SK-N-SH treated with all-trans-retinoic acid at 6 μM for 48 hours (cell line): ENCODE data around the gene TMEM217.

Experiments
- CREB5 ChIP-seq: fragments of 250-450 bp; sonication (Bioruptor Pico); IDR thresholded peaks from 2 replicates; pipeline ENCODE4 v1.5.1; 2020; ENCODE audit warnings: low read depth, mild to moderate bottlenecking, moderate library complexity
- GLIS3 ChIP-seq: fragments of 250-450 bp; sonication (Bioruptor Pico); IDR thresholded peaks from 2 replicates; pipeline ENCODE4 v1.5.0; 2020; ENCODE audit warnings: mild to moderate bottlenecking, moderate library complexity
- ISL1 ChIP-seq: fragments of 250-450 bp; sonication (Bioruptor Pico); IDR thresholded peaks from 2 replicates; pipeline ENCODE4 v2.1.2; 2022; ENCODE audit warnings: mild to moderate bottlenecking, moderate library complexity
- TSHZ2 ChIP-seq: fragments of 250-450 bp; sonication (Bioruptor Pico); IDR thresholded peaks from 2 replicates; pipeline ENCODE4 v1.5.0; 2020; ENCODE audit warnings: mild to moderate bottlenecking, moderate library complexity
- ZNF70 ChIP-seq: fragments of 450-650 bp; formaldehyde crosslinking; IDR thresholded peaks from 2 replicates; pipeline ENCODE4 v1.5.0; 2020; ENCODE audit warnings: mild to moderate bottlenecking, moderate library complexity

GRCh38 chr6:37299990-37300389 is 42.0 kb upstream of the TMEM217 start:
- no peak for TF ChIP-seq TSHZ2
- no peak for TF ChIP-seq ZNF70
- TF ChIP-seq GLIS3 (CRISPR knock-in tag) = no peak
- TF ChIP-seq CREB5 (CRISPR knock-in tag) = no peak
- TF ChIP-seq ISL1 (CRISPR knock-in tag) = no peak
